Measurements from ENCODE around the gene CCDC195.
"Not testable (repeated sequence)": the region's sequence is repeated elsewhere in the genome, so short reads cannot be mapped to it uniquely, and the experiment has no call there.

The CCDC195 gene

GRCh38 chr2:224689539-224689938 is 26.6 kb downstream of the CCDC195 start:
- no peak for DNase-seq

- no peak for DNase-seq
These were observed 27.2 kb downstream of the CCDC195 start for GRCh38 chr2:224688997-224689396.

- DNase-seq = no peak
These were observed 29.0 kb downstream of the CCDC195 start for GRCh38 chr2:224687156-224687555.

- no peak for DNase-seq
These were observed 31.0 kb downstream of the CCDC195 start for GRCh38 chr2:224685121-224685520.

GRCh38 chr2:224682134-224682533 is 34.0 kb downstream of the CCDC195 start:
- DNase-seq = peak; percentile 51

GRCh38 chr2:224671731-224672130 is 44.4 kb downstream of the CCDC195 start:
- DNase-seq = no peak

- DNase-seq = no peak
These were observed 46.0 kb downstream of the CCDC195 start for GRCh38 chr2:224670203-224670602.

GRCh38 chr2:224669449-224669848 is 46.7 kb downstream of the CCDC195 start:
- DNase-seq = no peak

GRCh38 chr2:224668123-224668909 is 47.8 kb downstream of the CCDC195 start:
- no peak for DNase-seq

GRCh38 chr2:224666951-224667553 is 49.1 kb downstream of the CCDC195 start:
- no peak for DNase-seq

GRCh38 chr2:224663322-224663721 is 52.8 kb downstream of the CCDC195 start:
- DNase-seq = not testable (repeated sequence)

- not testable (repeated sequence) for DNase-seq
These were observed 54.5 kb downstream of the CCDC195 start for GRCh38 chr2:224661708-224662107.

- no peak for DNase-seq
These were observed 56.5 kb downstream of the CCDC195 start for GRCh38 chr2:224659714-224660113.

GRCh38 chr2:224658780-224659405 is 57.3 kb downstream of the CCDC195 start:
- DNase-seq = no peak

GRCh38 chr2:224657349-224657748 is 58.8 kb downstream of the CCDC195 start:
- DNase-seq = no peak

GRCh38 chr2:224655006-224655537 is 61.1 kb downstream of the CCDC195 start:
- DNase-seq = no peak
